ENCODE results near the gene FAM90A26. TPM values are rescaled to one million over a fixed set of nuclear protein-coding genes. Genes with fewer than 3 reads are reported as not detected.
"Not testable (repeated sequence)": the region's sequence is repeated elsewhere in the genome, so short reads cannot be mapped to it uniquely, and the experiment has no call there.

FAM90A26 gene
- total and polyA plus RNA-seq, 10 of the 15 experiments (the other 5 are each of a cell fraction or from before 2014, with no cell fraction given) = not detected

GRCh38 chr4:9210357-9210756, 40.1 kb downstream of the FAM90A26 start, which contains the start of gene USP17L10:
Gene USP17L10, plus strand, starts transcription at chr4:9210657. Its CDS starts 0 bp downstream, at chr4:9210657.
- H3K9ac ChIP-seq (ENCODE audit: control insufficient read depth, insufficient read depth, low read length); H3K9me3 ChIP-seq (replicated peaks; ENCODE audit: control insufficient read depth, insufficient read depth, low read length); H3K4me2 ChIP-seq (ENCODE audit: control insufficient read depth, insufficient read depth); H3K79me2 ChIP-seq (ENCODE audit: control insufficient read depth, insufficient read depth, low read length); H3K4me1 ChIP-seq (ENCODE audit: control insufficient read depth, insufficient read depth, low read length); in situ Hi-C loops (cut with MboI); H3K36me3 ChIP-seq (ENCODE audit: control insufficient read depth in 2 of 2, insufficient read depth in 2 of 2, low read length in 1 of 2); DNase-seq (ENCODE audit: low read depth, low spot score); H3K4me3 ChIP-seq; BruUV-seq (replicated peaks); FAIRE-seq; SMC1A ChIA-PET (ENCODE audit: uncharacterized antibody, unreplicated experiment); intact Hi-C loops (cut with micrococcal nuclease; ENCODE audit: unreplicated experiment); RAD21 ChIA-PET (ENCODE audit: unreplicated experiment); H3K27me3 ChIP-seq (replicated peaks in 1 of 2; ENCODE audit: control insufficient read depth in 2 of 2, insufficient read depth in 2 of 2, low read length in 1 of 2); CTCF ChIA-PET; H4K20me1 ChIP-seq (ENCODE audit: control insufficient read depth, insufficient read depth); H2AFZ ChIP-seq (ENCODE audit: control insufficient read depth, low read depth, low read length); ATAC-seq; POLR2A ChIA-PET; H3K27ac ChIP-seq (ENCODE audit: control insufficient read depth, insufficient read depth): not testable (repeated sequence)
- WGBS (ENCODE audit: insufficient coverage, insufficient replicate concordance, low lambda C conversion rate, missing lambda C conversion rate) = no CpG with 5 or more reads among the region's 13 CpGs

- SMC1A ChIA-PET (ENCODE audit: uncharacterized antibody, unreplicated experiment); CTCF ChIA-PET; ATAC-seq; H3K27ac ChIP-seq (ENCODE audit: control insufficient read depth, insufficient read depth); H2AFZ ChIP-seq (ENCODE audit: control insufficient read depth, low read depth, low read length); DNase-seq (ENCODE audit: low read depth, low spot score); H3K4me2 ChIP-seq (ENCODE audit: control insufficient read depth, insufficient read depth); intact Hi-C loops (cut with micrococcal nuclease; ENCODE audit: unreplicated experiment); H3K9me3 ChIP-seq (replicated peaks; ENCODE audit: control insufficient read depth, insufficient read depth, low read length); BruUV-seq (replicated peaks); H4K20me1 ChIP-seq (ENCODE audit: control insufficient read depth, insufficient read depth); H3K9ac ChIP-seq (ENCODE audit: control insufficient read depth, insufficient read depth, low read length); H3K4me3 ChIP-seq; POLR2A ChIA-PET; H3K79me2 ChIP-seq (ENCODE audit: control insufficient read depth, insufficient read depth, low read length); H3K27me3 ChIP-seq (replicated peaks in 1 of 2; ENCODE audit: control insufficient read depth in 2 of 2, insufficient read depth in 2 of 2, low read length in 1 of 2); H3K36me3 ChIP-seq (ENCODE audit: control insufficient read depth in 2 of 2, insufficient read depth in 2 of 2, low read length in 1 of 2); FAIRE-seq; H3K4me1 ChIP-seq (ENCODE audit: control insufficient read depth, insufficient read depth, low read length); in situ Hi-C loops (cut with MboI); RAD21 ChIA-PET (ENCODE audit: unreplicated experiment): not testable (repeated sequence)
- WGBS (ENCODE audit: insufficient coverage, insufficient replicate concordance, low lambda C conversion rate, missing lambda C conversion rate) = 47% methylated on average over 10 of the region's 14 CpGs
Measured at GRCh38 chr4:9214701-9215100, 44.5 kb downstream of the FAM90A26 start.

GRCh38 chr4:9215105-9215504, 44.9 kb downstream of the FAM90A26 start, which contains the start of gene USP17L11:
Gene USP17L11, plus strand, starts transcription at chr4:9215405. Its CDS starts 0 bp downstream, at chr4:9215405.
- H3K79me2 ChIP-seq (ENCODE audit: control insufficient read depth, insufficient read depth, low read length); SMC1A ChIA-PET (ENCODE audit: uncharacterized antibody, unreplicated experiment); in situ Hi-C loops (cut with MboI); H3K4me1 ChIP-seq (ENCODE audit: control insufficient read depth, insufficient read depth, low read length); H3K9me3 ChIP-seq (replicated peaks; ENCODE audit: control insufficient read depth, insufficient read depth, low read length); H4K20me1 ChIP-seq (ENCODE audit: control insufficient read depth, insufficient read depth); RAD21 ChIA-PET (ENCODE audit: unreplicated experiment); H3K27me3 ChIP-seq (replicated peaks in 1 of 2; ENCODE audit: control insufficient read depth in 2 of 2, insufficient read depth in 2 of 2, low read length in 1 of 2); H3K36me3 ChIP-seq (ENCODE audit: control insufficient read depth in 2 of 2, insufficient read depth in 2 of 2, low read length in 1 of 2); H3K4me3 ChIP-seq; BruUV-seq (replicated peaks); POLR2A ChIA-PET; H2AFZ ChIP-seq (ENCODE audit: control insufficient read depth, low read depth, low read length); ATAC-seq; H3K9ac ChIP-seq (ENCODE audit: control insufficient read depth, insufficient read depth, low read length); FAIRE-seq; H3K27ac ChIP-seq (ENCODE audit: control insufficient read depth, insufficient read depth); intact Hi-C loops (cut with micrococcal nuclease; ENCODE audit: unreplicated experiment); H3K4me2 ChIP-seq (ENCODE audit: control insufficient read depth, insufficient read depth); CTCF ChIA-PET; DNase-seq (ENCODE audit: low read depth, low spot score): not testable (repeated sequence)
- WGBS (ENCODE audit: insufficient coverage, insufficient replicate concordance, low lambda C conversion rate, missing lambda C conversion rate) = no CpG with 5 or more reads among the region's 14 CpGs

GRCh38 chr4:9219852-9220251, 49.6 kb downstream of the FAM90A26 start, which contains the start of gene USP17L12:
Gene USP17L12, plus strand, starts transcription at chr4:9220152. Its CDS starts 0 bp downstream, at chr4:9220152.
- SMC1A ChIA-PET (ENCODE audit: uncharacterized antibody, unreplicated experiment); H3K4me2 ChIP-seq (ENCODE audit: control insufficient read depth, insufficient read depth); in situ Hi-C loops (cut with MboI); H3K9me3 ChIP-seq (replicated peaks; ENCODE audit: control insufficient read depth, insufficient read depth, low read length); RAD21 ChIA-PET (ENCODE audit: unreplicated experiment); H3K4me3 ChIP-seq; DNase-seq (ENCODE audit: low read depth, low spot score); H3K4me1 ChIP-seq (ENCODE audit: control insufficient read depth, insufficient read depth, low read length); H3K79me2 ChIP-seq (ENCODE audit: control insufficient read depth, insufficient read depth, low read length); FAIRE-seq; H2AFZ ChIP-seq (ENCODE audit: control insufficient read depth, low read depth, low read length); POLR2A ChIA-PET; intact Hi-C loops (cut with micrococcal nuclease; ENCODE audit: unreplicated experiment); H3K27ac ChIP-seq (ENCODE audit: control insufficient read depth, insufficient read depth); BruUV-seq (replicated peaks); ATAC-seq; H3K27me3 ChIP-seq (replicated peaks in 1 of 2; ENCODE audit: control insufficient read depth in 2 of 2, insufficient read depth in 2 of 2, low read length in 1 of 2); H4K20me1 ChIP-seq (ENCODE audit: control insufficient read depth, insufficient read depth); H3K9ac ChIP-seq (ENCODE audit: control insufficient read depth, insufficient read depth, low read length); CTCF ChIA-PET; H3K36me3 ChIP-seq (ENCODE audit: control insufficient read depth in 2 of 2, insufficient read depth in 2 of 2, low read length in 1 of 2): not testable (repeated sequence)
- WGBS (ENCODE audit: insufficient coverage, insufficient replicate concordance, low lambda C conversion rate, missing lambda C conversion rate) = no CpG with 5 or more reads among the region's 13 CpGs
